GM18519 (cell line): ENCODE measurements around the gene LRRC8B.
A peak's percentile ranks its signal among the peaks of the same experiment; 100 is the strongest.
"Not testable (repeated sequence)": the region's sequence is repeated elsewhere in the genome, so short reads cannot be mapped to it uniquely, and the experiment has no call there.

Experiments used
- ATAC-seq: cut with Tn5 transposase; IDR thresholded peaks from one replicate; pipeline ENCODE4 v1.9.1; 2021; ENCODE audit warnings: mild to moderate bottlenecking, moderate library complexity; ENCODE audit not compliant: unreplicated experiment, low FRiP score

Gene LRRC8B

GRCh38 chr1:89524369-89525168 is at the start of gene LRRC8B:
LRRC8B (plus strand) TSS chr1:89524829; CDS start chr1:89582651, 57,822 bp downstream.
- peak; percentile 74 for ATAC-seq

DNA sequence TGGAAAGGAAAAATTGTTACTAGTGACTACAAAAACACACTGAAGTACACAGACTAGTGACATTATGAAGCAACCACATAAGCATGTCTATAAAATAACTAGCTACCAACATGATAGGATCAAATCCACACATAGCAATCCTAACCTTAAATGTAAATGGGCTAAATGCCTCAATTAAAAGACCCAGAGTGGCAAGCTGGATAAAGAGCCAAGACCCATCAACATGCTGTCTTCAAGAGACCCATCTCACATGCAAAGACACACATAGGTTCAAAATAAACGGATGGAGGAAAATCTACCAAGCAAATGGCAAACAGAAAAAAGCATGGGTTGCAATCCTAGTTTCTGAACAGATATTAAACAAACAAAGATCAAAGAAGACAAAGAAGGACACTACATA is 49.4 kb upstream of the LRRC8B start:
- ATAC-seq, result no peak

DNA sequence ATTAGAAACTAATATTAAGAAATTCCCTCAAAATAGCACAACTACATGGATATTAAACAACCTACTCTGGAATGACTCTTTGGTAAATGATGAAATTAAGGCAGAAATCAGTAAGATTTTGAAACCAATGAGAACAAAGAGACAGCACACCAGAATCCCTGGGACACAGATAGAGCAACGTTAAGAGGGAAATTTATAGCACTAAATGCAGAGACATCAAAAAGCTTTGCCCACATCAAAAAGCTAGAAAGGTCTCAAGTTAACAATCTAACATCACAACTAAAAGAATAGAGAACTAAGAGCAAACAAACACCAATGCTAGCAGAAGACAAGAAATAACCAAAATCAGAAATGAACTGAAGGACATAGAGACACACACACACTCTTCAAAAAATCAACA is 48.6 kb upstream of the LRRC8B start:
- ATAC-seq, result no peak

- ATAC-seq, result peak; percentile 61
Measured at GRCh38 chr1:89483010-89483756, 41.4 kb upstream of the LRRC8B start.

DNA sequence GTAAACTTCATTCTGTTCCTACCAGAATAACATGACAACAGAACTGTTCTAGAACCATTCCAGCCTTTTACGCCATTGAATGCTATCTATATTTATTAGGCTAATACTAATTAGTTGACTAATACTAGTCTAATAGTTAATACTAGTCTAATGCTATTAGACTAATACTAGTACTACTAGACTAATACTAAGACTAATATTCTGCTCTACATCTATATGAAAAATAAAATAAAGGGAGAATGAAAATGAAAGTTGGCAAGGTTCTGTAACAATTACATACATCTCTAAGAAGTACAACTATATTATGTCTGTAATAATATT is 40.9 kb upstream of the LRRC8B start:
- no peak for ATAC-seq

GRCh38 chr1:89484092-89485038 is 40.3 kb upstream of the LRRC8B start:
- ATAC-seq, result no peak

GRCh38 chr1:89487972-89488371 is 36.7 kb upstream of the LRRC8B start:
- no peak for ATAC-seq

DNA sequence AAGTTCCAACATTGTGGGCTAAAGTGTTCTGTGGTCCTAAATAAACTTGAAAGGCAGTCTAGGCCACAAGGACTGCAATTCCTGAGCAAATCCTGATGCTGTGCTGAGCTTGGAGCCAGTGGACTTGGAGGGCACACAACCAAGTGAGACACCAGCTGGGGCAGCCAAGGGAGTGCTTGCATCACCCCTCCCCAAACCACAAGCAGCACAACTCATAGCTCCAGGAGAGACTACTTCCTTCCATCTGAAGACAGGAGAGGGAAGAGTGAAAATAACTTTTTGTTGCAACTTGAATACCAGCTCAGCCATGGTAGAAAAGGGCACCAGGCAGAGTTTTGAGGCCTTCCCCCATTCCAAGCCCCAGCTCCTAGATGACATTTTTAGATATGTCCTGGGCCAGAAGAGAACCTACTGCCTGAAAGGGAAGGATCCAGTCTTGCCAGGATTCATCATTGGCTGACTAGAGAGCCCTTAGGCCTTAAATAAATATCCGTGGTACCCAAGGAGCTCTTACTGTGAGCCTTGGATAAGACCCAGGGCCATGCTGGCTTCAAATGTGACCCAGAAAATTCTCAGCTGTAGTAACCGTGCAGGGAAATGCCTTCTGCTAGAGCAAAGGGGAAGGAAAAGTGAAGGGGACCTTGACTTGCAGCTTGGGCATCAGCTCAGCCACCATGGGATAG is 35.4 kb upstream of the LRRC8B start:
- no peak for ATAC-seq

DNA sequence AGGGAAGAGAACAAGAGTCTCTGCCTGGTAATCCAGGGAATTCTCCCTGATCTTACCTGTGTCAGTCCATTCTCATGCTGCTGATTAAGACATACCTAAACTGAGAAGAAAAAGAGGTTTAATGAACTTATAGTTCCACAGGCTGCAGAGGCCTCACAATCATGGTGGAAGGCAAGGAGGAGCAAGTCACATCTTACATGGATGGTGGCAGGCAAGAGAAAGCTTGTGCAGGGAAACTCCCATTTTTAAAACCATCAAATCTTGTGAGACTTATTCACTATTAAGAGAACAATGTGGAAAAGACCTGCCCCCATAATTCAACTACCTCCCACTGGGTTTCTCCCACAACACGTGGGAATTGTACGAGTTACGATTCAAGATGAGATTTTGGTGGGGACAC is 34.2 kb upstream of the LRRC8B start:
- ATAC-seq, result no peak

DNA sequence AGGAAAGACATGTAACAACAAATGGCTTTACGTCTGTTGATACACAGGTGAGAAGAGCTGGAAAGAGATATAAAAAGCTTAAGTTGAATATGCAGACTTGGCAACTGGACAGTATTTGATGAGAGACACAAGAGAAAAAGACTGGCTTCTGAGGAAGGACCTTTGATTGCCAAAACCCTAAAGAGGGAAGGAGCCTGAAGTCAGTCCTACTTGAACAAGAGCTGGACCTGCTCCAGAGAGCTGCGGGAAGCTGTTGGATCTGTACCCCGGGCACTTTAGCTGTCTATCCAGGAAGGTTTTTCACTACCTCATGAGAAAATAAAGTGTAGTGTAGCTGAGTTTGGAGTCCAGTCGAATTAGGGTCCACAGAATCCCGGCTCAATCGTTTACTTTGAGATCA is 25.3 kb upstream of the LRRC8B start:
- ATAC-seq, result no peak

DNA sequence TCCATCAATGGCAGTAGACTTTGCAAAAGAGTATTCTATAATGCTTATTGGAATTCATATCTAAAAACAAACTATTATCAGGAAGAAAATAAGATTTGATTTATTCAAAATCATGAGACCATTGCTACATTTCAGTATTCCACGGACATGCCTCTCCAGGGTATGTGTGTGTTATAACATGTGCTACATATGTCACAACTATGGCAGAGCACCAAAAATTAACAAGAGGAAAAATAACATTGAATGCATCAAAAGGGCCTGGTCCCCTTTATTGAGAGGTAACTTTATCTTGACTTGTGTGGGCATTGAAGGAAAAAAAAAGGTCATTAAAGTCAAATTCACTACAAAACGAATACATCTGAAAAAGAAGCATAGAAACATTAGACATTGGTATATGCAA is 22.6 kb upstream of the LRRC8B start:
- no peak for ATAC-seq

- ATAC-seq, result no peak
Measured at GRCh38 chr1:89502895-89503294, 21.7 kb upstream of the LRRC8B start.

DNA sequence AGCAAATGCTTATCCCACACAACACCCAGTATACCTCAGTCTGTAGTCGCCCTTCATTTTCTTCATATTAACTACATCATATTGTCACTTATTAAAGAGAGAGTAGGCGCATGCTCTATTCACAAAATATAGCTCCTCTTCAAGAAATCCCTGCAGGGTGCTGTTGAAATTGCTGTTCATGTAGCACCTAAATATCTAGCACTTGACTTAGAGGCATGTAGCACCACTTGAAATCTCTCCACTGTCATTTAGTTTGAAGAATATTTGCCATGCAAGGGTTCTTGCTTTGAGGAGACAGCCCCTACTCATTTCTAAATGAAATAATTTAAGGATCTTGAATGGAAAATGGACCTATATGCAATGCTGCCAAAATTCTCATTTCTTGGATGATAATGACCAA is 20.9 kb upstream of the LRRC8B start:
- ATAC-seq, result no peak

GRCh38 chr1:89510061-89510460 is 14.6 kb upstream of the LRRC8B start:
- ATAC-seq, result not testable (repeated sequence)

- no peak for ATAC-seq
Measured at GRCh38 chr1:89512996-89513720, 11.5 kb upstream of the LRRC8B start.

DNA sequence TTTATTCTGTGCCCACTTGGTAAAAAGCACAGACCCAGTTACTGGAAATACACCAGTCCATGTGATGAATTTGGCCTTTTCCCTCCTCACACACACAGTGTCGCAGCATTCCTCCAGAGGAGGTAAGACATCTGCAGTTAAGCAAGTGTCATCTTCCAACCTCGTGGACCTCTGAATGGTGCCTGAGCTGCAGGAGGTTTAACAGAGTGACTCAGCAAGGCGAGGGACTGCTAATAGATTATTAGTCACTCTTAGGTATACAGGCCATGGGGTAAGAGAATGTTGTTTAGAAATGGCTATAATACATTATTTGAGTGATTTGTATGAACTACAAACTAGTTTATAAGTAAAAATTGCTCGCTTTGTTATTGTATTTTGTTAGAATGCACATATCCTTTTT is 8.6 kb upstream of the LRRC8B start:
- ATAC-seq, result no peak

DNA sequence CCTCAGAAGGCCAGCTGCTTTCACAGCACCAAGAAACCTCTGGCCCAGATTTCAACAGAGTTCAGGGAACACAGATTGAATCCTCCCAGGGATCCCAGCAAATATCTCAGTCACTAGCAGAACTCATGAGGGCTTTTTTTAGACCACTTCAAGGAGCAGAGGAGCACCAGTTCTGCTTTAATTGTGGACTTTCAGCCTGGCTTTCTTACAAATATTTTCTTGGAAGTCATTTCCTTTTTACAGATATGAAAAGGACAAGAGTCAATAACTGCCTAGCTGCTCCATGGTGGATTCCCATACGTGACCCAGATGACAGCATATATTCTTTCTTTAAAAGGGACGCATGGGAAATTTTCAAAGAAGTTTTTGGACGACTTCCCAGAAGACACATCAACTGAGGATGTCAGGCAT is 6.4 kb upstream of the LRRC8B start:
- ATAC-seq, result no peak

DNA sequence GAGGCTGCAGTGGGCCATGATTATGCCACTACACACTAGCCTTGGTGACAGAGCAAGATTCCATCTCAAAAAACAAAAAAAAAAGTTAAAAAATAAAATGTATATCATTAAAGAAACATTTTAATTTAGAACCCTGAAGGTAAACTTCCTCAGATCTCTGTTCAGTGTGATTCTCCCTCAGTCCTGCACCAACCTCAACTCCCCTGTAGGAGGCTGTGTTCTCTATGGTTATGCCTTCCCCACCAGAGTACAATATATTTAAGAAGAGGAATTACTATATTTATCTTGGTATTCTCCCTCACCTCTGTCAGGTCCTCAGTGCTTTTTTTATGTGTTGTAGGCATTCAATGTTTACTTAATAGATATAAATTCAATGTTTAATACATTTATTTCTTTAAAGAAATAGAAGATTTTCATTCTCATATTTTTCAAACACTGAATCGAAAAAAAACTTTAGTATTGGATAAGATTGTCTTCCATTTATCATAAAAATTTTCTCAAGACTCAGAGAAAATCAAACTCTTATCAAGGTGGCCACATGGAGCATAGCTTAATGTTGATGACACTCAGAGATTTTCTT is 4.8 kb upstream of the LRRC8B start:
- peak; percentile 54 for ATAC-seq

DNA sequence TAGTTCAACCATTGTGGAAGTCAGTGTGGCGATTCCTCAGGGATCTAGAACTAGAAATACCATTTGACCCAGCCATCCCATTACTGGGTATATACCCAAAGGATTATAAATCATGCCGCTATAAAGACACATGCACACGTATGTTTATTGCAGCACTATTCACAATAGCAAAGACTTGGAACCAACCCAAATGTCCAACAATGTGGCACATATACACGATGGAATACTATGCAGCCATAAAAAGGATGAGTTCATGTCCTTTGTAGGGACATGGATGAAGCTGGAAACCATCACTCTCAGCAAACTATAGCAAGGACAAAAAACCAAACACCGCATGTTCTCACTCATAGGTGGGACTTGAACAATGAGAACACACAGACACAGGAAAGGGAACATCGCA is 2.7 kb upstream of the LRRC8B start:
- not testable (repeated sequence) for ATAC-seq
